ENCODE data around the gene GNLY. TPM values are rescaled to one million over a fixed set of nuclear protein-coding genes. Genes with fewer than 3 reads are reported as not detected.

The GNLY gene
- total and polyA plus RNA-seq, 2 donors (not counting 3 experiments of a cell fraction or from before 2014, with no cell fraction given) = not detected

GRCh38 chr2:85678794-85679672, 15.1 kb upstream of the GNLY start:
- H3K4me3 ChIP-seq (replicated peaks in 1 of 3; ENCODE audit: insufficient read depth in 1 of 3, low read depth in 1 of 3, low read length in 3 of 3) = no peak overlapping the region
- no peaks in the 10 kb centered on the region for H4K20me1 ChIP-seq (replicated peaks; ENCODE audit: control insufficient read depth, extremely low read depth, insufficient read depth, low read length)
- ChIA-PET CTCF (interaction anchor here (0.7 to 4.0 kb wide), 20 partner anchors 10 to 135 kb away, joined by 3 to 103 read pairs (median 4); no protein-coding TSS in a partner anchor), POLR2A (interaction anchor here (0.7 kb wide), 2 partner anchors 20 to 40 kb away, joined by 3 to 6 read pairs; no protein-coding TSS in a partner anchor)
- FAIRE-seq (peak; percentile 84), DNase-seq (ENCODE audit: low read depth, low spot score) (peak; percentile 86)
- no peak overlapping the region for H3K9ac ChIP-seq (replicated peaks; ENCODE audit: extremely low read depth, insufficient read depth, low read length)
- no peaks in the 10 kb centered on the region for H3K27me3 ChIP-seq (ENCODE audit: control insufficient read depth in 2 of 2, insufficient read depth in 2 of 2, low read length in 2 of 2)
- intact Hi-C loops (cut with micrococcal nuclease) = loop anchor here (1.0 to 2.0 kb wide), 3 partner anchors 28 to 135 kb away; no protein-coding TSS in a partner anchor
- H3K36me3 ChIP-seq (ENCODE audit: control insufficient read depth in 2 of 2, extremely low read depth in 1 of 2, insufficient read depth in 2 of 2, low read length in 2 of 2) = no peaks in the 10 kb centered on the region
- H3K4me1 ChIP-seq (ENCODE audit: control insufficient read depth, extremely low read depth, insufficient read depth, low read length) = peaks cover 25% of the 10 kb centered on the region
- peak overlapping the region; percentile 39 for H3K4me2 ChIP-seq (ENCODE audit: insufficient read depth, low read length)
- no peak overlapping the region for H3K27ac ChIP-seq (ENCODE audit: insufficient read depth, low read depth, low read length)
- dilution Hi-C loops (cut with MboI; ENCODE audit: extremely low pct_ligation_motif_present, low sequenced_read_pairs) = no loop called here
- no TSS peak for BruUV-seq (replicated peaks)
- H3K9me1 ChIP-seq (replicated peaks; ENCODE audit: control insufficient read depth, extremely low read depth, insufficient read depth, low read length) = no peaks in the 10 kb centered on the region
- peak overlapping the region; percentile 61 for H2AFZ ChIP-seq (ENCODE audit: low read depth, low read length)
- no peaks in the 10 kb centered on the region for H3K9me3 ChIP-seq (replicated peaks; ENCODE audit: control insufficient read depth, insufficient read depth, low read length)
- TF ChIP-seq POLR2A (IDR thresholded peaks at IDR 0.05; ENCODE audit: low read depth, low read length) = no peak
- TF ChIP-seq FOS (IDR thresholded peaks at IDR 0.05; ENCODE audit: borderline replicate concordance, insufficient read depth, low read length) = no peak
- peak; percentile 20 for TF ChIP-seq MAX (IDR thresholded peaks at IDR 0.05; ENCODE audit: insufficient read depth, insufficient read length)
- TF ChIP-seq GATA2 (IDR thresholded peaks at IDR 0.05; ENCODE audit: insufficient read depth, insufficient read length, low read depth, low read length) = no peak
- TF ChIP-seq EZH2 (IDR thresholded peaks at IDR 0.05; ENCODE audit: borderline replicate concordance, low read depth, low read length, severe bottlenecking) = no peak
- TF ChIP-seq JUN (IDR thresholded peaks at IDR 0.05; ENCODE audit: borderline replicate concordance, insufficient read depth, insufficient read length, low read depth) = no peak
- TF ChIP-seq POLR2AphosphoS5 (IDR thresholded peaks at IDR 0.05; ENCODE audit: insufficient read depth, low read depth, low read length) = no peak
- TF ChIP-seq MYC (IDR thresholded peaks at IDR 0.05; ENCODE audit: low read depth, low read length) = no peak
- peak; percentile 98 for TF ChIP-seq CTCF (IDR thresholded peaks at IDR 0.05; ENCODE audit: extremely low read depth in 1 of 2, insufficient read depth in 1 of 2, low read depth in 1 of 2, low read length in 2 of 2)
- H3K79me2 ChIP-seq (ENCODE audit: control insufficient read depth, insufficient read depth, low read length) = no peaks in the 10 kb centered on the region

Data from endothelial cell of umbilical vein (primary cell).